ENCODE results near the gene ARHGAP6. TPM values are rescaled to one million over a fixed set of nuclear protein-coding genes. Genes with fewer than 3 reads are reported as not detected.
A peak's percentile ranks its signal among the peaks of the same experiment; 100 is the strongest.

The ARHGAP6 gene
- total and polyA plus RNA-seq, 9 of the 15 experiments (the other 6 are each of a cell fraction or from before 2014, with no cell fraction given), result 12.5 to 63.6 (median 41.8) TPM

DNA sequence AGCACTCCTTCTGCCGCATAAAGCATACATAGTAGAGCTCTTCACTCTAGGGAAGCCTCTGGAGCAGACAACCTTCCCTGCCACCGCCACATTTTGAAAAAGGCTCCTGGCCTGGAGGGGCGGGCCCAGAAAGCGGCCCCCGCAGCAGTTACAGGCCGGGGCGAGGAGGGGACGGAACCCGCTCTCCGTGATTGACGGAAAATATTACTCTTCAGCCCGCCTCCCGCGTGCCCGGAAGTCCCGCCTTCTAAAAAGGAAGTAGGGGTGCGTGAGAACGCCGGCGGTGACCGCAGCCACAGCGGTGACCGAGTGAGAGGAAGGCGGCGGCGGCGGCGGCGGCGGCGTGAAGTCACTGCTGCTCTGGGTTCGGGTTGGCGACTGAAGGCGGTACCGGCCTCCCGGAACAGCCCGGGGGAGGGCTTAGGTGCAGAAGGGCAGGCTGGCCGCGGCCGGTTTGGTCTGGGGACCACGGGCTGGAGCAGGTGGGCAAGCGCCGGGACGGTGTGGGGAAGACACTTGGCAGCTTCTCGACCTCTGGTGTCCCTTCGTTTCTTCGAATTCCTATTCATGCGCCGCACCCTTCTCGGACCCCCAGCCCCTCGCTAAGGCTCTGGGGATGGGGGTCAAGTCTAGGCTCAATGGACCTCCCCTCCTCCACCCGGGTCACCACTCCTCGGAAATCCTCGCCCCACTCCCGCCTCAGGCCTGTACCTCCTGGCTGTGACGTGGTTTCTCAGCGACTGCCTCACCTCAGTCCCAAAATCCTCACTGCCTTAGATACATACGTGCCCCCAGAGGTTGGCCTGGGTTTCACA lies 554.5 kb downstream of the ARHGAP6 start, which contains the start of gene HCCS (continued):
- TF ChIP-seq REST (IDR thresholded peaks at IDR 0.05; ENCODE audit: borderline replicate concordance), result peak; percentile 80
- TF ChIP-seq REST (CRISPR knock-in tag; IDR thresholded peaks at IDR 0.05; ENCODE audit: low read depth), result no peak
- no peak for TF ChIP-seq ZNF165 (CRISPR knock-in tag; IDR thresholded peaks at IDR 0.05; ENCODE audit: borderline replicate concordance)
- no peak for TF ChIP-seq DLX4 (CRISPR knock-in tag; IDR thresholded peaks at IDR 0.05)
- TF ChIP-seq CBX3 (IDR thresholded peaks at IDR 0.05; ENCODE audit: borderline replicate concordance in 1 of 2, low read length in 2 of 2), result peak in 1 of 2 experiments; percentile 23; a peak in 1 of 3 replicates
- no peak for TF ChIP-seq PHF21A (IDR thresholded peaks at IDR 0.05; ENCODE audit: borderline replicate concordance, low read depth)
- no peak for TF ChIP-seq ZNF561 (CRISPR knock-in tag; conservative IDR thresholded peaks at IDR 0.05)
- no peak for TF ChIP-seq MXI1 (IDR thresholded peaks at IDR 0.05; ENCODE audit: low read depth, low read length)
- TF ChIP-seq PHTF2 (CRISPR knock-in tag; IDR thresholded peaks at IDR 0.05), result no peak
- peak; percentile 36; the same call in 1 of the 2 replicates for TF ChIP-seq NKRF (IDR thresholded peaks at IDR 0.05; ENCODE audit: borderline replicate concordance)
